Lower leg skin (tissue), 4 donors: ENCODE measurements around the gene SOWAHC. TPM values are rescaled to one million over a fixed set of nuclear protein-coding genes. Genes with fewer than 3 reads are reported as not detected.

Source experiments
- DNase-seq, 2 donors: peaks; one replicate each; pipeline ENCODE4 v3.0.0-alpha.2; 2019; ENCODE audit warnings: low spot score in 2 of 2
- H3K4me3 ChIP-seq: fragments of 200-600 bp; sonication (generic); 2 replicates; pipeline ENCODE4 v1.5.1; 2017; ENCODE audit warnings: mild to moderate bottlenecking, low read depth; ENCODE audit not compliant: poor library complexity, severe bottlenecking
- CTCF ChIP-seq, 3 donors: fragments of 450-650 bp; IDR thresholded peaks; one replicate each; pipeline ENCODE4 v1.5.1; 2016; ENCODE audit warnings: antibody characterized with exemption in 3 of 3, mild to moderate bottlenecking in 3 of 3, moderate library complexity in 2 of 3
- POLR2A ChIP-seq, 2 donors: fragments of 450-650 bp; IDR thresholded peaks; one replicate each; pipeline ENCODE4 v1.6.1; 2016 to 2017; ENCODE audit warnings: antibody characterized with exemption in 2 of 2, mild to moderate bottlenecking in 1 of 2, moderate library complexity in 1 of 2
- WGBS, 2 donors: methylation state at CpG; one replicate each; pipeline ENCODE4 v1.1.5; 2018; 5-methylcytosine and 5-hydroxymethylcytosine counted together
- intact Hi-C: fragments of 100-400 bp; cut with DNase I; formaldehyde crosslinking; loops from one replicate; pipeline ENCODE4 v1.15.0; 2023; ENCODE audit warnings: low total_unique reads
- total RNA-seq, 4 donors: library from RNA; depleted of rRNA; stranded (reverse); fragments of >200 nt; gene quantifications; one replicate each; pipeline ENCODE4 v1.1.0, GENCODE V29; 2016

SOWAHC gene
- total RNA-seq, 4 donors from 2014 or later, result 80.6 to 85.9 (median 81.7) TPM

- intact Hi-C loops, result no loop called here
- TF ChIP-seq CTCF (IDR thresholded peaks at IDR 0.05), result no peak
- TF ChIP-seq POLR2A (IDR thresholded peaks at IDR 0.05), result no peak
- no peak overlapping the region for H3K4me3 ChIP-seq
- no peak for DNase-seq
These were observed 23.0 kb upstream of the SOWAHC start for GRCh38 chr2:109591206-109591605.

GRCh38 chr2:109592905-109593304 is 21.3 kb upstream of the SOWAHC start:
- intact Hi-C loops, result no loop called here
- WGBS, 2 donors, result 80 to 86% methylated on average over 3 of the region's 3 CpGs
- DNase-seq, result no peak
- TF ChIP-seq POLR2A (IDR thresholded peaks at IDR 0.05) (no peak), CTCF (IDR thresholded peaks at IDR 0.05) (no peak)
- no peak overlapping the region for H3K4me3 ChIP-seq

GRCh38 chr2:109594246-109594885 is 19.8 kb upstream of the SOWAHC start:
- TF ChIP-seq POLR2A (IDR thresholded peaks at IDR 0.05), result no peak
- TF ChIP-seq CTCF (IDR thresholded peaks at IDR 0.05), result no peak
- 74 to 78% methylated on average over 16 of the region's 16 CpGs for WGBS, 2 donors
- intact Hi-C loops, result no loop called here
- DNase-seq, result no peak
- H3K4me3 ChIP-seq, result no peak overlapping the region

- TF ChIP-seq POLR2A (IDR thresholded peaks at IDR 0.05) (no peak), CTCF (IDR thresholded peaks at IDR 0.05) (no peak)
- no peak for DNase-seq
- 89 to 92% methylated on average over 4 of the region's 4 CpGs for WGBS, 2 donors
- intact Hi-C loops, result no loop called here
- no peak overlapping the region for H3K4me3 ChIP-seq
These were observed 18.5 kb upstream of the SOWAHC start for GRCh38 chr2:109595644-109596043.

- H3K4me3 ChIP-seq, result no peak overlapping the region
- TF ChIP-seq CTCF (IDR thresholded peaks at IDR 0.05), result no peak
- no peak for TF ChIP-seq POLR2A (IDR thresholded peaks at IDR 0.05)
- DNase-seq, result no peak
- WGBS, 2 donors, result 80 to 87% methylated on average over 3 of the region's 3 CpGs
- intact Hi-C loops, result no loop called here
These were observed 16.9 kb upstream of the SOWAHC start for GRCh38 chr2:109597283-109597682.

- TF ChIP-seq CTCF (IDR thresholded peaks at IDR 0.05) (no peak), POLR2A (IDR thresholded peaks at IDR 0.05) (no peak)
- WGBS, 2 donors, result 56 to 63% methylated on average over 6 of the region's 6 CpGs
- intact Hi-C loops, result no loop called here
- H3K4me3 ChIP-seq, result no peak overlapping the region
- no peak for DNase-seq
These were observed 12.4 kb upstream of the SOWAHC start for GRCh38 chr2:109601783-109602182.
